Stimulated activated CD4-positive, alpha-beta T cell treated with anti-CD3 and anti-CD28 coated beads, TNF-alpha, amount 100 ng/mL, for 48 hours (primary cell): ENCODE measurements around the gene MFAP5.
"Not testable (repeated sequence)": the region's sequence is repeated elsewhere in the genome, so short reads cannot be mapped to it uniquely, and the experiment has no call there.

Experiments
- DNase-seq, 3 donors: peaks; one replicate each; pipeline ENCODE4 v3.0.0-alpha.2; 2020; ENCODE audit warnings: low read depth in 3 of 3

Gene MFAP5

DNA sequence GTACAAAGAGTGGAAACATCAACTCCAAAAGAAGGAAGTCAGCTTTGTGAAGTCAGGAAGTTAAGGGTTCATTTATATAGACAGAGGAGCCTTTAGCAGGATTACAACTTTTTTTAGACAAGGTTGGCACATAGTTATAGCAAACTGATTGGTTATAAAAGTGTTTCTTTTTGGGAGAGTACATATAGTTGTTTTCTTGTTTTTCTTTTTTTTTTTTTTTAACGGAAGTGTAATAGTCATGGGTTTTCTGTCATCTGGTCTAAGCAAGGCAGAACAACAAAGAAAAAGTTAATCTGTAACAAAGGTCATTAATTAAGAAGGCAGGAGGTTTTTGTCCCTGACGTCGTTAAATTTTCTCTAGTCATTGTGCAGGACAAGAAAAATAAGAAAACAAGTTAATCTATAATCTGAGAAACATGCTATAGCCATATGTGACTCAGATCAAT is 13.0 kb upstream of the MFAP5 start:
- no peak for DNase-seq

GRCh38 chr12:8672381-8672780 is 9.8 kb upstream of the MFAP5 start:
- DNase-seq = no peak

GRCh38 chr12:8668441-8668840 is 5.8 kb upstream of the MFAP5 start:
- no peak for DNase-seq

DNA sequence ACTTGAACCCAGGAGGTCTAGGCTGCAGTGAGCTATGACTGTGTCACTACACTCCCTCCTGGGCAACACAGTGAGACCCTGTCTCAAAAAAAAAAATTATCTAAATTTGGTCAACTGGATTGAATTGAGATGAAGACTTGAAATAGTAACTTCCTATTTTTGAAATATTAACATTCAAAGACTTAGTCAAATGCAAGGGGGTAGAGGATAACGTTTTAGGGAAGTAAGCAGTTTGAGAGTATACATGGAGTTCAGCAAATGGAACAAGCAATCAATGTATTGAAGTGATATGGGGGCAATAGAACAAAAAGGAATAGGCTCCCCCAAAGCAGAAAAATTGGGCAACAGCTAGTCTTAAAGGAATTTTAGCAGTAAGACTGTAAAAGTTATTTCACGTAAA is 4.6 kb upstream of the MFAP5 start:
- no peak for DNase-seq

DNA sequence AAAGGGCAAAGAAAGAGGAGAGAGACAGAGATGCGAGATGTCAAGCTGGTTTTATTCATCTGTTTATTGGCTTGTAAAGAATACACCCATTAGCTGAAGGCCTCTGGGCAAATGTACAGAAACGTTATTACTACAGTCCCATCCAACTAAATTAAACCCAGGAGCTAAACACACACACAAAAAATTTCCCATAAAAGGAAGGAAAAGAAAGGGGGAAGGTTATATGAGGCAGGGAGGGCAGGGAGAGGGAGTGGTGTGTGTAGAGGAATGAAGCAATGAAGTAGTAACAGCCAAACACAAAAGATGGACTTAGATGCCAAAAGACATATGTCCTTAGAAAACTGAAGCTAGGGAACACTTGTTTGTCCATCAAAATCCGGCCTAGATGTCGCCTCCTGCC is 3.1 kb upstream of the MFAP5 start:
- DNase-seq = no peak

- no peak for DNase-seq
These were observed 1.7 kb upstream of the MFAP5 start for GRCh38 chr12:8664228-8664913.

GRCh38 chr12:8661751-8662150 is 875 bp downstream of the MFAP5 start:
- DNase-seq = no peak

DNA sequence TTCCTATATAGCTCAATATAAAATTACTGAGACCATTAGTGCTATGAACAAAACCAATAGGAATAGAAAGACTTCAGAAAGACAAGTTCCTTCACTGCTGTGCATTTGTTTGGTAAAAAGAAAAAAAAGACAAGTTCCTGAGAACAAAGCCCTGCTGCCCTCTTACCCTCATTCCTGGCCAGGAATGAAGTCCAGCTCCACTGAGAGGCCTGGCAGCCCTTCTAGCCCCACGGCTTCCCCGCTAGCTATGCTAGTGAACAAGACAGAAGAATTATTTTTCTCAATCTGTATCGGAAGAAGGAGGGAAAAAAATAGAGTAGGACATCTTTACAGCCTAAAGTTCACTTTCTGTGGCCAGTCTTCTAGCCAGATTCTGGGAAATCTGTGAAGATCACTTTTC is 1.6 kb downstream of the MFAP5 start:
- no peak for DNase-seq

- DNase-seq = no peak
These were observed 4.3 kb downstream of the MFAP5 start for GRCh38 chr12:8658346-8658745.

DNA sequence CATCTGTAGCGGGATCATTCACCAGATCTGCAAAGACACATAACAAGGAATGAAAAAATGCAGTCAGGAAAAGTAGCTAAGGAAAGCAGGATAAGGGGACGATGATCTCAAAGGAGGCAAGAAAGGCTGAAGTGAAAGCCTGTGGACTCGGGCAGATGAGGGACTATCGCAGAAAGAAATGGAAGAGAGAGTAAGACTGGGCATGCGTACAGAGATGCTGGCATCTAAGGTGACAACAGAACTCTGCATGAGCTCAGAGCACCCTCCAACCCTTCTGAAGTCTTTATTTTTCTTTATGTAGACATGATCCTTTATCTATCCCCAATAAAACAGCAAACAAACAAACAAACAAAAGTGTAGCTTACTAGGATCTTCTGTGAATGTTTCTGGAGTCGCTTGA is 7.2 kb downstream of the MFAP5 start:
- no peak for DNase-seq

GRCh38 chr12:8648576-8649205 is 13.9 kb downstream of the MFAP5 start:
- peak; percentile 64 to 76 (median 65) for DNase-seq

GRCh38 chr12:8647968-8648367 is 14.7 kb downstream of the MFAP5 start:
- no peak for DNase-seq

DNA sequence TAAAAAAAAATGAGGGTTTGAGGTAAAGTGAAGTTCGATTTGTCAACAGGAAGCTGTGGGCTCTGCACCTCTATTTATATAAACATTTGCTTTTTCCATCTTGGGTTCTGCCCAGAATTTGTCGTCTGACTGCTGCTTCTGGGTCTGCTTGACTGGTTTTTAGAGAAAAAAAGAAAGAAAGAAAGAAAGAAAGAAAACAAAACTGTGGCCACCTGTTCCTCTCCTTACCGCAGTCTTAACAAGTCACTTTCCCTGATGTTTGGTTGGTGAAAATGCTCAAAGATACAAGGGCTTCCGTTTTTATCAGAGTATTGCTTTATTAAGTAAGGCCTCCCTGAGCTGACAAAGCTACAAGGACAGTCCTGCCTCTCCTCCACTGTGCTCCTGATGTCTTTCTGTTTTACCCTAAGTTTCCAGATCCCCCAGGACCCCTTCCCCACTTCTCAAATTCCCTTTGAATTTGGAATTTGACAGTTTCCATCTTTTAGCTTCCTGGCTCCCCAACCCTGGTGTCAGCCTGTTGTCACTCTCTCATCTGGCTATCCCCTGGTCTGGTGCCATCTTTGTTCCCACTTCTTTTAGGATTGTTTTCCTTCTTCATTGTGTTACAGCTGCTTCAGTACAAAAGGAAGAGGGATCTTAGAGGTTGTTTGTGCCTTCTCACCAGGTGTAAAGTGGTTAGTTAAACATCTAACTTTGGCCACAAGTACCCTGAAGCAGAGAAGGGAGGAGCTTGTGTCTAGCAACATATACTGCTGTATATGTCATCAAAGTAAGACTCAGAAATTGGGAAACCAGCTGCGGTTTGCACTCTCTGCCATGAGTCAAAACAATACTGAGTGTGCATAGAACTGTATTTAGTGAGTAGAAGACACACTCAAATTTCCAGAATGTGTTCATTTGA is 18.0 kb downstream of the MFAP5 start:
- DNase-seq = peak; percentile 31 to 46 (median 31)

DNA sequence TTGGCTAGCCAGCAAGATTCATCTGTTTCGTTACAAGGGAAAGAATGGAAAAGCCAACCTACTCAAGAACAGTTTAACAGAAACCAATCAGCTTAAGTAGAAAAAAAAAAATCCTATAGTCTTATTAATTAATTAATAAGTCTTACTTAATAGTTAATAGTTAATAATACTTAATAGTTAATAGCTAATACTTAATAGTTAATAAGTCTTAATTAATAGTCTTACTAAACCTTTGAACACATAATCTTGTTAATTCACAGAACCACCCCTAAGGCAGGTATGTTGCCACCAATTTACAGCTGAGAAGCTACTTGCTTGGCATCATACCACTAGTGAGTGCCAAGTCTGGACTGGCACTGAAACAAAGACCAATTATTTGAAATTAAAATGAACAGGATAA is 19.9 kb downstream of the MFAP5 start:
- no peak for DNase-seq

GRCh38 chr12:8639936-8640335 is 22.7 kb downstream of the MFAP5 start:
- no peak for DNase-seq

DNA sequence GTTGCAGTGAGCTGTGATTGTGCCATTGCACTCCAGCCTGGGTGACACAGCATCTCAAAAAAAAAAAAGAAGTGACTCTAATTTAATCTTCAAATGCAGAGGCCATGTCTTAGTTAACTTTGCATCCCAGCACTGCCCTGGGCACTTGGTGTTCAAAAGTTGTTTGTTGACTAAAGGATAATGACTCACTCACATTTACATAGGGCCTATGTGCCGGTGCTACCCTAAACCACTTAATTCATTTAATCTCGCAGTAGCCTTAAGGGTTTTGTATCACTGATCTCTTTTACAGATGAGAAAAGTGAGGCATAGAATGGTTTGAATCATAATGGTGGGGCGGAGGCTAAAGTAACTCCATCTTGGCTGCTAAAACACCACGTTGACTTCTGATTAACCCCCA is 23.7 kb downstream of the MFAP5 start:
- no peak for DNase-seq

DNA sequence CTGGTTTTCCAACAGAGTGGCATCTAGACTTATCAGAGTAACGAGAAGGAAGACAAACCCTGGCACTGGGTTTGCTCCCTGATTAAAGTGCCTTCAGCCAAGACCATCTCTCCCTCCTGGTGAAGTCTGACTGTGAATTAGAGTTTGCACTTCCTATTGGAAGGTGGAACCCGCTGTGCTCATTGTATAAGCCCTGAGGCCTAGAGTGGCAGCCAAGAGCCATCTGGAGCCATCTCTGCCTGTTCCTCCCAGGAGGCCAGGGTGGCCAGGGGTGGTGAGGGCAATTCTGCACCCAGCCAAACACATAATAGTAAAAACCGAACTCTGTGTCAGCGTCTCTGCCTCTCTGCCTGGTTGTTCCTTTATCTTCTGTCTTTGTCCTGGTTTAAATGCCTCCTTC is 25.0 kb downstream of the MFAP5 start:
- no peak for DNase-seq

GRCh38 chr12:8637244-8637643 is 25.4 kb downstream of the MFAP5 start:
- DNase-seq = no peak

GRCh38 chr12:8636581-8636980 is 26.0 kb downstream of the MFAP5 start:
- DNase-seq = no peak

GRCh38 chr12:8636007-8636346 is 26.6 kb downstream of the MFAP5 start:
- DNase-seq = not testable (repeated sequence)

GRCh38 chr12:8635342-8636006 is 27.2 kb downstream of the MFAP5 start:
- DNase-seq = not testable (repeated sequence)

- DNase-seq = no peak
These were observed 32.5 kb downstream of the MFAP5 start for GRCh38 chr12:8630131-8630530.
